Mucosa of stomach (tissue), 1 donor: Measurements from ENCODE around the gene PDE11A.

Source experiments
- H3K27me3 ChIP-seq: one replicate; pipeline ENCODE4 v1.7.0; 2013; ENCODE audit warnings: mild to moderate bottlenecking, low read length; ENCODE audit not compliant: control insufficient read depth, insufficient read depth
- H3K36me3 ChIP-seq: one replicate; pipeline ENCODE4 v1.7.0; 2013; ENCODE audit warnings: low read length; ENCODE audit not compliant: control insufficient read depth, insufficient read depth
- H3K4me1 ChIP-seq: one replicate; pipeline ENCODE4 v1.7.0; 2013; ENCODE audit warnings: mild to moderate bottlenecking, low read length; ENCODE audit not compliant: control insufficient read depth, insufficient read depth
- H3K4me3 ChIP-seq: one replicate; pipeline ENCODE4 v1.7.0; 2013; ENCODE audit warnings: low read length
- H3K9ac ChIP-seq: one replicate; pipeline ENCODE4 v1.7.0; 2013; ENCODE audit warnings: mild to moderate bottlenecking, low read length, moderate library complexity
- H3K9me3 ChIP-seq: one replicate; pipeline ENCODE4 v1.7.0; 2013; ENCODE audit warnings: mild to moderate bottlenecking, low read length, moderate library complexity; ENCODE audit not compliant: control insufficient read depth
- donor health status: Pancreatic carcinoma.

PDE11A gene

GRCh38 chr2:177595126-177595845 lies 477.3 kb downstream of the PDE11A start:
- no peaks in the 10 kb centered on the region for H3K9me3 ChIP-seq
- H3K36me3 ChIP-seq: no peaks in the 10 kb centered on the region
- H3K4me1 ChIP-seq: no peaks in the 10 kb centered on the region
- H3K9ac ChIP-seq: no peak overlapping the region
- no peaks in the 10 kb centered on the region for H3K27me3 ChIP-seq
- H3K4me3 ChIP-seq: no peak overlapping the region

- Histone ChIP-seq H3K36me3 (no peaks in the 10 kb centered on the region), H3K4me1 (no peaks in the 10 kb centered on the region), H3K27me3 (no peaks in the 10 kb centered on the region), H3K4me3 (no peak overlapping the region), H3K9ac (no peak overlapping the region), H3K9me3 (no peaks in the 10 kb centered on the region)
Observed at GRCh38 chr2:177593402-177593801, 479.2 kb downstream of the PDE11A start.

- Histone ChIP-seq H3K9me3 (no peaks in the 10 kb centered on the region), H3K9ac (no peak overlapping the region), H3K27me3 (no peaks in the 10 kb centered on the region), H3K36me3 (no peaks in the 10 kb centered on the region), H3K4me1 (no peaks in the 10 kb centered on the region), H3K4me3 (no peak overlapping the region)
Observed at GRCh38 chr2:177592945-177593344, 479.6 kb downstream of the PDE11A start.

GRCh38 chr2:177592397-177592796 lies 480.2 kb downstream of the PDE11A start:
- Histone ChIP-seq H3K27me3 (no peaks in the 10 kb centered on the region), H3K4me3 (no peak overlapping the region), H3K9me3 (no peaks in the 10 kb centered on the region), H3K36me3 (no peaks in the 10 kb centered on the region), H3K9ac (no peak overlapping the region), H3K4me1 (no peaks in the 10 kb centered on the region)

GRCh38 chr2:177589186-177589585 lies 483.4 kb downstream of the PDE11A start:
- no peaks in the 10 kb centered on the region for H3K4me1 ChIP-seq
- H3K4me3 ChIP-seq: no peak overlapping the region
- H3K9ac ChIP-seq: no peak overlapping the region
- H3K36me3 ChIP-seq: no peaks in the 10 kb centered on the region
- H3K9me3 ChIP-seq: no peaks in the 10 kb centered on the region
- H3K27me3 ChIP-seq: no peaks in the 10 kb centered on the region

GRCh38 chr2:177588671-177589070 lies 483.9 kb downstream of the PDE11A start:
- Histone ChIP-seq H3K4me1 (no peaks in the 10 kb centered on the region), H3K36me3 (no peaks in the 10 kb centered on the region), H3K9ac (no peak overlapping the region), H3K27me3 (no peaks in the 10 kb centered on the region), H3K4me3 (no peak overlapping the region), H3K9me3 (no peaks in the 10 kb centered on the region)

GRCh38 chr2:177587371-177587770 lies 485.2 kb downstream of the PDE11A start:
- H3K36me3 ChIP-seq: no peaks in the 10 kb centered on the region
- H3K9ac ChIP-seq: no peak overlapping the region
- no peaks in the 10 kb centered on the region for H3K4me1 ChIP-seq
- H3K27me3 ChIP-seq: no peaks in the 10 kb centered on the region
- no peak overlapping the region for H3K4me3 ChIP-seq
- H3K9me3 ChIP-seq: no peaks in the 10 kb centered on the region

- Histone ChIP-seq H3K4me3 (no peak overlapping the region), H3K9ac (no peak overlapping the region), H3K27me3 (no peaks in the 10 kb centered on the region), H3K36me3 (no peaks in the 10 kb centered on the region), H3K4me1 (no peaks in the 10 kb centered on the region), H3K9me3 (no peaks in the 10 kb centered on the region)
Observed at GRCh38 chr2:177586154-177586553, 486.4 kb downstream of the PDE11A start.

GRCh38 chr2:177585234-177585863 lies 487.2 kb downstream of the PDE11A start:
- no peaks in the 10 kb centered on the region for H3K9me3 ChIP-seq
- H3K36me3 ChIP-seq: no peaks in the 10 kb centered on the region
- no peaks in the 10 kb centered on the region for H3K4me1 ChIP-seq
- no peak overlapping the region for H3K4me3 ChIP-seq
- no peak overlapping the region for H3K9ac ChIP-seq
- H3K27me3 ChIP-seq: no peaks in the 10 kb centered on the region

- Histone ChIP-seq H3K36me3 (no peaks in the 10 kb centered on the region), H3K9ac (no peak overlapping the region), H3K4me1 (no peaks in the 10 kb centered on the region), H3K9me3 (no peaks in the 10 kb centered on the region), H3K4me3 (no peak overlapping the region), H3K27me3 (no peaks in the 10 kb centered on the region)
Observed at GRCh38 chr2:177584030-177584692, 488.4 kb downstream of the PDE11A start.

GRCh38 chr2:177582000-177582399 lies 490.6 kb downstream of the PDE11A start:
- Histone ChIP-seq H3K9ac (no peak overlapping the region), H3K9me3 (no peaks in the 10 kb centered on the region), H3K36me3 (no peaks in the 10 kb centered on the region), H3K27me3 (no peaks in the 10 kb centered on the region), H3K4me1 (no peaks in the 10 kb centered on the region), H3K4me3 (no peak overlapping the region)

GRCh38 chr2:177579486-177580036 lies 493.0 kb downstream of the PDE11A start:
- no peaks in the 10 kb centered on the region for H3K36me3 ChIP-seq
- no peaks in the 10 kb centered on the region for H3K9me3 ChIP-seq
- H3K4me3 ChIP-seq: no peak overlapping the region
- H3K9ac ChIP-seq: no peak overlapping the region
- no peaks in the 10 kb centered on the region for H3K4me1 ChIP-seq
- H3K27me3 ChIP-seq: no peaks in the 10 kb centered on the region
